Mesothelial cell of epicardium (in vitro differentiated cells): ENCODE data around the gene GSTO2. TPM values are rescaled to one million over a fixed set of nuclear protein-coding genes. Genes with fewer than 3 reads are reported as not detected.

Experiments
- DNase-seq, 2 experiments: peaks; one replicate each; pipeline ENCODE4 v3.0.0; 2021; ENCODE audit warnings: low spot score in 2 of 2; ENCODE audit not compliant: unreplicated experiment in 2 of 2
- H3K27ac Mint-ChIP-seq: 2 replicates; pipeline ENCODE4 v1.8.0; 2021; ENCODE audit warnings: mixed read lengths
- H3K27me3 Mint-ChIP-seq: 2 replicates; pipeline ENCODE4 v1.8.0; 2021; ENCODE audit warnings: low read depth, mixed read lengths
- H3K36me3 Mint-ChIP-seq: 2 replicates; pipeline ENCODE4 v1.8.0; 2021; ENCODE audit warnings: mixed read lengths
- H3K4me1 Mint-ChIP-seq: 2 replicates; pipeline ENCODE4 v1.8.0; 2021; ENCODE audit warnings: mixed read lengths
- H3K4me3 Mint-ChIP-seq: 2 replicates; pipeline ENCODE4 v1.8.0; 2021; ENCODE audit warnings: mild to moderate bottlenecking, moderate library complexity, mixed read lengths
- H3K9me3 Mint-ChIP-seq: 2 replicates; pipeline ENCODE4 v1.8.0; 2021; ENCODE audit warnings: mixed read lengths
- total RNA-seq: library from RNA; stranded (reverse); gene quantifications from 3 replicates; pipeline ENCODE4 v1.2.1, GENCODE V29; 2021
- TF ChIP-seq, protein P1 (sequence below): fragments of 200-600 bp; sonication (generic); IDR thresholded peaks from one replicate; pipeline ENCODE4 v1.5.0; 2021; ENCODE audit warnings: antibody characterized with exemption; ENCODE audit not compliant: unreplicated experiment

Gene GSTO2
- total RNA-seq, 1 donor from 2014 or later, result 11.7 TPM

- no peak for DNase-seq
- no peak overlapping the region for H3K27ac Mint-ChIP-seq
- H3K36me3 Mint-ChIP-seq, result peaks cover 12% of the 10 kb centered on the region
- peaks cover 10% of the 10 kb centered on the region for H3K9me3 Mint-ChIP-seq
- peaks cover 8% of the 10 kb centered on the region for H3K4me1 Mint-ChIP-seq
- no peak overlapping the region for H3K4me3 Mint-ChIP-seq
- TF ChIP-seq, protein P1, sequence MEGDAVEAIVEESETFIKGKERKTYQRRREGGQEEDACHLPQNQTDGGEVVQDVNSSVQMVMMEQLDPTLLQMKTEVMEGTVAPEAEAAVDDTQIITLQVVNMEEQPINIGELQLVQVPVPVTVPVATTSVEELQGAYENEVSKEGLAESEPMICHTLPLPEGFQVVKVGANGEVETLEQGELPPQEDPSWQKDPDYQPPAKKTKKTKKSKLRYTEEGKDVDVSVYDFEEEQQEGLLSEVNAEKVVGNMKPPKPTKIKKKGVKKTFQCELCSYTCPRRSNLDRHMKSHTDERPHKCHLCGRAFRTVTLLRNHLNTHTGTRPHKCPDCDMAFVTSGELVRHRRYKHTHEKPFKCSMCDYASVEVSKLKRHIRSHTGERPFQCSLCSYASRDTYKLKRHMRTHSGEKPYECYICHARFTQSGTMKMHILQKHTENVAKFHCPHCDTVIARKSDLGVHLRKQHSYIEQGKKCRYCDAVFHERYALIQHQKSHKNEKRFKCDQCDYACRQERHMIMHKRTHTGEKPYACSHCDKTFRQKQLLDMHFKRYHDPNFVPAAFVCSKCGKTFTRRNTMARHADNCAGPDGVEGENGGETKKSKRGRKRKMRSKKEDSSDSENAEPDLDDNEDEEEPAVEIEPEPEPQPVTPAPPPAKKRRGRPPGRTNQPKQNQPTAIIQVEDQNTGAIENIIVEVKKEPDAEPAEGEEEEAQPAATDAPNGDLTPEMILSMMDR, result no peak
- no peaks in the 10 kb centered on the region for H3K27me3 Mint-ChIP-seq
These were observed 38.8 kb downstream of the GSTO2 start for GRCh38 chr10:104307576-104308438.

GRCh38 chr10:104308439-104308903 is 39.5 kb downstream of the GSTO2 start:
- H3K4me3 Mint-ChIP-seq, result no peak overlapping the region
- peaks cover 4% of the 10 kb centered on the region for H3K9me3 Mint-ChIP-seq
- H3K4me1 Mint-ChIP-seq, result peaks cover 8% of the 10 kb centered on the region
- H3K27ac Mint-ChIP-seq, result no peak overlapping the region
- TF ChIP-seq, protein P1, result no peak
- no peak for DNase-seq
- H3K36me3 Mint-ChIP-seq, result peaks cover 12% of the 10 kb centered on the region
- H3K27me3 Mint-ChIP-seq, result no peaks in the 10 kb centered on the region

DNA sequence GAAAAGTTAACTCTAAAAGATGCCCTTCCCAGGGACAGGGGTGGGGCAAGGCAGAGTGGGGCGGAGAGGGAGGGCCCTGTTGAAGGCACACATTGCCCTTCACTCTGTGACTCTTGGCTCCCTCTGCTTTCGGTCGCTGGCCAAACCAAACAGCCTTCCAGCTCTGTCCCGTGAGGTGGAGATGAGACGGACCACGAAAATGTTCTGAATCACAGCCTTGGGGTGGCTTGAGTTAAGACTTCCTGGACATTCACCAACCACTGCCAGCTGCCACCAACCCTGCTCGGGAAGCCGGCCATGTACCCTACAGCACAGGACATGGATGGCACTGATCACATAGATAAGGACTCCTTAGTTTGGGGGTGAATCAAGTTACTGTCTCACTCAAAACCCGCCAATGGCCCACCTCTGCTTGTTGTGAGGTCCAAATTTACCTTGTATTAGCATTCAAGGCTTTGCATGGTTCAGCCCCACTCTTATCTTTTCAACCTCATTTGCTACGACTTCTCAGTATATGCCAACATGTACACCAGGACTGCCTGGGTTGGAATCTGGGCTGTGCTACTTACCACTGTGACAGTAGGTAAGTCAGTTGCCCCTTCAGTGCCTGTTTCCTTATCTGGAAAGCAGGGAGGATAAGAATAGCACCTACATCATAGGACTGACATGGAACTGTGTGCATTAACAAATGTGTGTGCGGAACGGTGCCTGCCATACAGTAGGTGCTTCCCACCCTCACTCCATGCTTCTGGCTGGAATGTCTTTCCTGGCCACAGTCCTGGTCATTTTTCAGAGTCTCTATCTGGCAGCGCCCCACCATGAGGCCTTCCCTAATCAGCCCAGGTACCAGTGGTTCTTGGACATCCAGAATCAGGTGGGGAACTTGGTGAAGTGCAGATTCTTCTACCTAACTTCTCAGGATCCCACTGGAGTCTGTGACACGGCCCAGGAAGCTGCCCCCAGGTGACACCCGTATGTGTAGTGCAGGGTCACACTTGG is 41.3 kb downstream of the GSTO2 start:
- H3K9me3 Mint-ChIP-seq, result no peaks in the 10 kb centered on the region
- peaks cover 2% of the 10 kb centered on the region for H3K4me1 Mint-ChIP-seq
- TF ChIP-seq, protein P1, result no peak
- H3K27me3 Mint-ChIP-seq, result no peaks in the 10 kb centered on the region
- no peak overlapping the region for H3K27ac Mint-ChIP-seq
- H3K36me3 Mint-ChIP-seq, result peaks cover 18% of the 10 kb centered on the region
- H3K4me3 Mint-ChIP-seq, result no peak overlapping the region
- DNase-seq, result no peak

GRCh38 chr10:104311184-104311720 is 42.3 kb downstream of the GSTO2 start:
- DNase-seq, result no peak
- H3K4me3 Mint-ChIP-seq, result no peak overlapping the region
- no peak overlapping the region for H3K27ac Mint-ChIP-seq
- peaks cover 23% of the 10 kb centered on the region for H3K36me3 Mint-ChIP-seq
- H3K4me1 Mint-ChIP-seq, result no peaks in the 10 kb centered on the region
- TF ChIP-seq, protein P1, result no peak
- no peaks in the 10 kb centered on the region for H3K27me3 Mint-ChIP-seq
- H3K9me3 Mint-ChIP-seq, result no peaks in the 10 kb centered on the region
